HUDEP-2 (cell line): ENCODE results near the gene ENO3.

Experiments used
- DNase-seq, 76 experiments: peaks; one replicate each; lab custom pipeline; 2025; ENCODE audit not compliant: unreplicated experiment in 76 of 76; lab: John Stamatoyannopoulos, UW

ENO3 gene

GRCh38 chr17:4999430-5000093 is 48.6 kb downstream of the ENO3 start:
- no peak for DNase-seq

DNA sequence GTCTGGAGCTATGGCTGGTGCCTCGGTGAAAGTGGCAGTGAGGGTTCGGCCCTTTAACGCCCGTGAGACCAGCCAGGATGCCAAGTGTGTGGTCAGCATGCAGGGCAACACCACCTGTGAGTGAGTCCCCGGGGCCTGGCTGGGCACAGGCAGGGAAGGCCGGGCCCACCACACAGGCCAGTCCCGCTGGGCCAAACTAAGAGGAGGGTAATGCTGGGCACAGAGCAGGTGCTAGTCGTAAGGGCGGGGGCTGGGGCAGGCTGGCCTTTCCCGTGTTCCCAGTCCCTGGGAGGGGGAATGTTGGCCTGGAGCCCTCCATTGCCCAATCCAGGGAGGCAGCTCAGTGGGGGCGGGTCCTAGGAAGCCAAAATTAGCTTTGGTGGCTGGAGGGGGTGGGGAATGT is 49.3 kb downstream of the ENO3 start:
- DNase-seq = no peak

DNA sequence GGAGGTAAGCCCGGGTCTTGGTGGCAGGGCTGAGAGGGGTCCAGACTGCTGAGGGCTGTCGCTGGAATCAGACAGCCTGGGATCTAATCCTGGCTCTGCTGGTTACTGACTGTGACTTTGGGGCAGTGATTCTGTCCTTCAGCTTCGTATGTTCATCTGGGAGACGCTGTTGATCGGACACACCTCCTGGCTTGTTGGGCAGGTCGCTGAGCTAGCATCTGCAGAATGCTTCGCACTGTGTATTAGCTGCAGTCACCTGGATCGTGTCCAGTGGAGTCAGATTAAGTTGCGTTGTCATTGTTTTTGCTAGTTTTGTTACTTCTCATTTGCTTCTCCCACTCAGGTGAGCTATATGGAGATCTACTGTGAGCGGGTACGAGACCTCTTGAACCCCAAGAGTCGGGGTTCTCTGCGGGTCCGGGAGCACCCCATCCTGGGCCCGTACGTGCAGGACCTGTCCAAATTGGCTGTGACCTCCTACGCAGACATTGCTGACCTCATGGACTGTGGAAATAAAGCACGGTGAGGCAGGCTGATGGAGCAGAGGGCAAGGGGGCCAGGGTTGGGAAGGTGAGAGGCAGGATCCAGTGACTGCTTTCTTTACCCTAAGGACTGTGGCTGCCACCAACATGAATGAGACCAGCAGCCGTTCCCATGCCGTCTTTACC is 51.3 kb downstream of the ENO3 start:
- DNase-seq = no peak

DNA sequence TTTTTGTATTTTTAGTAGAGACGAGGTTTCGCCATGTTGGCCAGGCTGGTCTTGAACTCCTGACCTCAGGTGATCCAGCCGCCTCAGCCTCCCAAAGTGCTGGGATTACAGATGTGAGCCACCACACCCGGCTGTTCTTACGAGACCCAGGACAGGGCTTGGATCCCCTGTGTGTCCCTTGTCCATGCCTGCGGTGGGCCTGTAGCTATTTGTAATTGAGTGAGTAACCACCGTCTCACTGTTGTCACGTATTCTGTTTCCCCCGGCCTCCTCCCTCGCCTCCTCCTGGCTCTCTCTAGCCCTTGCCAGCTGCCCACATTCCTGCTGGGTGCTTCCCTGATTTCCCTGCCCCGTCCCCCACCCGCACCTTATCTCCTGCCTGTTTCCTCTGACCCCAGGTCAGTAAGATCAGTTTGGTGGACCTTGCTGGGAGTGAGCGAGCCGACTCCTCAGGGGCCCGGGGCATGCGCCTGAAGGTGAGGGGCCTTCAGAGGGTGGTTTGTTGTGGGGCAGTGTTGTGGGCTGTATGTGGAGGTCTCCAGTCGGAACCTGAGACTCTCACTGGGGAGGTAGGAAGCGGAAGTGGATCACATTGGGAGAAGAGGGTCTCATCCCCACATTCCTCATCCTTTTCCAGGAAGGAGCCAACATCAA is 52.4 kb downstream of the ENO3 start:
- no peak for DNase-seq
